ENCODE measurements around the gene GCNT4.
A peak's percentile ranks its signal among the peaks of the same experiment; 100 is the strongest.

Gene GCNT4

GRCh38 chr5:75058986-75059535 lies 6.7 kb upstream of the GCNT4 start:
- no peak for DNase-seq (ENCODE audit: low read depth)
- TF ChIP-seq, protein P1, sequence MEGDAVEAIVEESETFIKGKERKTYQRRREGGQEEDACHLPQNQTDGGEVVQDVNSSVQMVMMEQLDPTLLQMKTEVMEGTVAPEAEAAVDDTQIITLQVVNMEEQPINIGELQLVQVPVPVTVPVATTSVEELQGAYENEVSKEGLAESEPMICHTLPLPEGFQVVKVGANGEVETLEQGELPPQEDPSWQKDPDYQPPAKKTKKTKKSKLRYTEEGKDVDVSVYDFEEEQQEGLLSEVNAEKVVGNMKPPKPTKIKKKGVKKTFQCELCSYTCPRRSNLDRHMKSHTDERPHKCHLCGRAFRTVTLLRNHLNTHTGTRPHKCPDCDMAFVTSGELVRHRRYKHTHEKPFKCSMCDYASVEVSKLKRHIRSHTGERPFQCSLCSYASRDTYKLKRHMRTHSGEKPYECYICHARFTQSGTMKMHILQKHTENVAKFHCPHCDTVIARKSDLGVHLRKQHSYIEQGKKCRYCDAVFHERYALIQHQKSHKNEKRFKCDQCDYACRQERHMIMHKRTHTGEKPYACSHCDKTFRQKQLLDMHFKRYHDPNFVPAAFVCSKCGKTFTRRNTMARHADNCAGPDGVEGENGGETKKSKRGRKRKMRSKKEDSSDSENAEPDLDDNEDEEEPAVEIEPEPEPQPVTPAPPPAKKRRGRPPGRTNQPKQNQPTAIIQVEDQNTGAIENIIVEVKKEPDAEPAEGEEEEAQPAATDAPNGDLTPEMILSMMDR (IDR thresholded peaks at IDR 0.05; ENCODE audit: low read length, missing control alignments): no peak
- no peak overlapping the region for H3K4me3 ChIP-seq (replicated peaks; ENCODE audit: low read depth, low read length)

- TF ChIP-seq, protein P1 (IDR thresholded peaks at IDR 0.05; ENCODE audit: low read length, missing control alignments): no peak
- H3K4me3 ChIP-seq (replicated peaks; ENCODE audit: low read depth, low read length): no peak overlapping the region
- DNase-seq (ENCODE audit: low read depth): no peak
These were observed 5.2 kb upstream of the GCNT4 start for GRCh38 chr5:75057561-75057960.

DNA sequence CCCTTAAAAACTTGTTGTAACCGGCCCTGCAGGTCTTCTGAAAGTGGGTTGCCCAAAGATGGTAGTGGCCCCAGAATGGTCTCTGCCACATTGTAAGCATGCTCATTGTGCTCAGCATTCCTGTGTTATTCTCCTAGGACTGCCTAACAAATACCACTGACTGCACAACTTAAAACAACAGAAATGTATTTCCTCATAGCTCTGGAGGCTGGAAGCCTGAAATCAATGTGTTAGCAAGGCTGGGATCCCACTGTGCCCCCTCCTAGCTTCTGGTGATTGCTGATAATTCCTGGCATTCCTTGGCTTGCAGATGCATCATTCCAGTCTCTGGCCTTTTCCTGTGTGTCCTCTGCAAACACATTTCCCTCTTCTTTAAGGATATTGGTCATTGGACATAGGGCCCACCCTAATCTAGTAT lies 3.4 kb upstream of the GCNT4 start:
- TF ChIP-seq, protein P1 (IDR thresholded peaks at IDR 0.05; ENCODE audit: low read length, missing control alignments): no peak
- H3K4me3 ChIP-seq (replicated peaks; ENCODE audit: low read depth, low read length): no peak overlapping the region
- peak; percentile 38 for DNase-seq (ENCODE audit: low read depth)

GRCh38 chr5:75054134-75054930 lies 2.0 kb upstream of the GCNT4 start:
- DNase-seq (ENCODE audit: low read depth): peak; percentile 53
- peak overlapping the region; percentile 68 for H3K4me3 ChIP-seq (replicated peaks; ENCODE audit: low read depth, low read length)
- TF ChIP-seq, protein P1 (IDR thresholded peaks at IDR 0.05; ENCODE audit: low read length, missing control alignments): no peak

DNA sequence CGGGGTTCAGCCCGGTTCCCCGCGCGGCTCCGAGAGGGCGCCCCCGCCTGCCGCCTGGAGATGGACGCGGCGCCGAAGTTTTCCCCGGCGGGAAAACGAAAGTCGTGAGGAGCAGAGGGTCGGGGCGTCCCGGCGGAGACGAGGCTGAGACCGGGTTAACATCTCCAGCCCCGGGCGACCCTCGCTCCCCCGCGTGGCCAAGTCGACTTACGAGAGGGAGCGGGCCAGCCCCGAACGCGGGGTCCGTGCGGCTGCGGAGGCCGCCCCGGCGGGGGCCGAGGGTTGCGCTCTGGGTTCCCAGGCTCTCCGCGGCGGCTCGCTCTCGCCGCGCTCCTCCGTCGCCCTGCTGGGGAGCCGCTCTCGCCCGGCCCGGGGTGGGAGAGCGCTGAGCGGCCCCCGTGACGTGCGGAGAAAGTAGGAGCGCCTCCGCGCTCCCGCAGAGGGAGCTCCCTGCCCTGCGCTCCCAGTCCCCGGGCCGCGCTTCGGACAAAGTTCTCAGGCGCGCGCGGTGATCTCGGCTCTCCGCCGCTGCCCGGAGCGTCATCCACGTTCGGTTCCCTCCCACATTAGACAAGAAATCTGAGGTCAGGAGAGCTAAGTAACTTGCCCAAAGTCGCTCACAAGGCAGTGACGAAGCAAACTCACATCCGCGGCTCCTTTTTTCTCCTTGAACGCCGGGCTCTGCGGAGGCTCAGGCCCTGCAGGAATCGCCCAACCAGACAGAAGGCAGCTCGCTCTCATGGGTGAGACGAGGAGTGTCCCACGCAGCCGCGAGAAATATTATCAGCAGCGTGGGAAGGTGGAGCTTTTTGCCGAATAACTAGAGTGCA lies 1.2 kb upstream of the GCNT4 start:
- H3K4me3 ChIP-seq (replicated peaks; ENCODE audit: low read depth, low read length): peak overlapping the region; percentile 68
- peak; percentile 74 for DNase-seq (ENCODE audit: low read depth)
- TF ChIP-seq, protein P1 (IDR thresholded peaks at IDR 0.05; ENCODE audit: low read length, missing control alignments): no peak

DNA sequence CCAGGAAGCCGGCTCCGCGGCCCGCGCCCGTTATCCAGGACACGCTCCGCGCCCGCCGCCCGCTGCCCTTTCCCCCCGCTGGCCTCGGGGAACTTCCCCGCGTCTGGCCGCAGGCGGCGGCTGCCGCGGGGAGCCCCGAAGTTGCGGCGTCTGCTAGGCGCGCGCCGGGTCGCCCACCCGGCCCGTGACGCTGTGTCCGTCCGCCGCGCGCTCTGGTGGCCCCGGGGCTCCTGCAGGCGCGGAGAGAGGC lies 621 bp upstream of the GCNT4 start:
- H3K4me3 ChIP-seq (replicated peaks; ENCODE audit: low read depth, low read length): peak overlapping the region; percentile 68
- TF ChIP-seq, protein P1 (IDR thresholded peaks at IDR 0.05; ENCODE audit: low read length, missing control alignments): no peak
- DNase-seq (ENCODE audit: low read depth): no peak

Data from fibroblast of pulmonary artery (primary cell).